HG02970 (cell line): ENCODE results near the gene KRTAP10-4.
"Not testable (repeated sequence)": the region's sequence is repeated elsewhere in the genome, so short reads cannot be mapped to it uniquely, and the experiment has no call there.

Experiments
- ATAC-seq: cut with Tn5 transposase; IDR thresholded peaks from one replicate; pipeline ENCODE4 v1.9.1; 2021; ENCODE audit warnings: mild to moderate bottlenecking, moderate library complexity, moderate number of reproducible peaks; ENCODE audit not compliant: unreplicated experiment, low FRiP score

The KRTAP10-4 gene

GRCh38 chr21:44575307-44576024 lies 1.9 kb downstream of the KRTAP10-4 start:
- no peak for ATAC-seq

DNA sequence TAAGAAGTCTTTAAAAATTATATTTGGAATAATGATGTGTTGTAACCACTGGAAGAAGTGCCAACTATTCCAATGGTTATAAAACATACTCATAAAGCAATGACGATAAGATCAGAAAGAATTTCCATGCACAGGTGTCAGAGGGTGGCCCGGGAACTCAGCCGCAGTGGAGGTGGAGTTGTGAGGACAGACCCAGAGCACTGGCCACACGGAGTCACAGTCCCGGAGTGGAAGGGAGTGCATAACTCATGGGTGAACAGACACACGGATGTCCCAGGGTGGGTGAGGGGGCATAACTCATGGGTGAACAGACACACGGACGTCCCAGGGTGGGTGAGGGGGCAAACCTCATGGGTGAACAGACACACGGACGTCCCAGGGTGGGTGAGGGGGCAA lies 2.5 kb downstream of the KRTAP10-4 start:
- ATAC-seq, result no peak

- no peak for ATAC-seq
Measured at GRCh38 chr21:44578371-44579055, 5.0 kb downstream of the KRTAP10-4 start.

- no peak for ATAC-seq
Measured at GRCh38 chr21:44579056-44579832, 5.7 kb downstream of the KRTAP10-4 start.

DNA sequence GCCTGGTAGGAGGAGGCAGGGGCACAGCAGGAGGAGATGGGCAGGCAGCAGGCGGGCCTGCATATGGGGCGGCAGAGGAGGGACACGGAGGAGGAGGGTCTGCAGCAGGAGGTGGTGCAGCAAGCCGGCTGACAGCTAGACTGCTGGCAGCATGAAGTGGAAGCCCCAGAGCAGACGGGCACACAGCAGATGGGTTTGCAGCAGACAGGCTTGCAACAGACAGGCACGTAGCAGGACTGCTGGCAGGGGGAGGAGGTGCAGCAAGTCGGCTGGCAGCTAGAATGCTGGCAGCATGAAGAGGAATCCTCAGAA lies 6.3 kb downstream of the KRTAP10-4 start:
- ATAC-seq, result no peak

- not testable (repeated sequence) for ATAC-seq
Measured at GRCh38 chr21:44580231-44580821, 6.8 kb downstream of the KRTAP10-4 start, which contains the start of gene KRTAP10-5. KRTAP10-5 (minus strand) TSS chr21:44580604; CDS start chr21:44580578, 26 bp downstream.

- ATAC-seq, result no peak
Measured at GRCh38 chr21:44581158-44581557, 7.6 kb downstream of the KRTAP10-4 start.

GRCh38 chr21:44582055-44582454 lies 8.5 kb downstream of the KRTAP10-4 start:
- no peak for ATAC-seq

- ATAC-seq, result no peak
Measured at GRCh38 chr21:44583089-44583799, 9.7 kb downstream of the KRTAP10-4 start.

GRCh38 chr21:44583800-44584147 lies 10.2 kb downstream of the KRTAP10-4 start:
- ATAC-seq, result no peak

DNA sequence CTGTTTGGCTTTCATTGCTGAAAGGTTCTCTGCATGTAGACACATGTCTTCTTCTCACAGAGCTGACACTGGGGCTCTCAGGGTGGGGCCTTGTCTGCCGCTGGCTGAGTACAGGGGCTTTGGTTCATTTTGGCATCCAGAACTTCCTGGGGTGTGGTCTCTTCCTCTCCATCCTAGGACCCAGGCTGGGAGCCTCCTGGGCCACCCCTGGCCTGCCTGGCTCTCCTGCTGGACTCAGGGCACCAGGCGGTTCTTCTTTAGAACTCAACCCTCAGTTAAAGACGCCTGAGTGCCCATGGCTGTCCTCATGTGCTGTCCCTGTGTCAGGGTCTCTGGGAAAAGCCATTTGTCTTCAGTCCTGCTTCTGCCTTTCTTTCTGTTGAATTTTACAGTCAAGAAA lies 12.4 kb downstream of the KRTAP10-4 start:
- no peak for ATAC-seq

- no peak for ATAC-seq
Measured at GRCh38 chr21:44589094-44589493, 15.6 kb downstream of the KRTAP10-4 start.

DNA sequence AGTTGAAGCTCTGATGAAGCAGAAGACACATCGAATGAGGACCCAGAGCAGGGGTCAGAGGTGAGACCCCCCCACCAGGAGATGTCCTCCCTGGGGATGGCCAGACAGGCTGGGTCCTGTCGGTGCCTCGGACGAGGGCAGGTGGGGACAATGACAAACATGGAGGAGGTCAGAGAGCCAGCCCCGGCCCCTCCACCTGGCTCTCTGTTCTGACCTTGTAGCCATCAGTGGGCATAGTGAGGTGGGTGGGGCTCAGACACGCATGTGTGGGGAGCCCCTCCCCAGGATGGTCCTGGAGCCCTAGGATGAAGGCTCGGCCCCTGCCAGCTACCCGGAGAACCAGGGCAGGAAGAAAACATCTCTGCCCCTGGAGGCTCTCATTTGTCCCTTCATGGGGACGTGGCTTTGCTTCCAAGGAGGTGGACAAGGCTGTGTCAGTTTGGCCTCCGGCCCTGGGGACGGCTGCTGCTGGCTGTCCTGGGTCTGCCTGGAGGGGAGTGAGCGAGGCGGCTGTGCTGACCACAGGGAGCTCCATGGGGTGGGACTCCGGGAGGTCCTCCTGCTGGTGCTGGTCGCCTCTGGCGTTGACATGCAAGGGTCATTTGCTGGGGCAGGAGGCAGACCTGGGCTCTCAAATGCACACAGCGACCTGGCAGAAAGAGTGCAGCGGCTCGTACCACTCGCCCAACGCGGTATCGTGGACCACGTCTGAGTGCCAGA lies 16.2 kb downstream of the KRTAP10-4 start:
- ATAC-seq, result no peak

DNA sequence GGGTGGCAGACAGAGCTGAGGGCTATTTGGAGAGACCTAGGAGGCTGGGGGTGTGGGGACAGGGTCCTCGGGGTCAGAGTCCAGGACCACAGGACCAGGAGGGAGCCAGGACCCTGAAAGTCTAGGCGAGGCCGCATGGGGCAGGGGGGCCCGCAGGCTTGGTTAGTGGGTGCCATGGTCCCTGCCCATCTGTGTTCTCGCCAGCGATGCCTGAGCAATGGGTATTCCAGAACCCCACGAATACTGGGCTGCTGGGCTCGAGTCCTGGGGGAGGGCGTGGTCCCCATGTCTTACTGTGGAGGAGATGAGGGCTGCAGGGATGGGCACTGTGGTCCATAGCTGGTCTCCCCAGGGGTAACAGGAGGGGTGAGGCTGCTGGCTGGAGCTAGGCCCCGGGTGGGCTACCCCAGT lies 16.8 kb downstream of the KRTAP10-4 start:
- no peak for ATAC-seq

- ATAC-seq, result not testable (repeated sequence)
Measured at GRCh38 chr21:44590897-44591800, 17.6 kb downstream of the KRTAP10-4 start.

DNA sequence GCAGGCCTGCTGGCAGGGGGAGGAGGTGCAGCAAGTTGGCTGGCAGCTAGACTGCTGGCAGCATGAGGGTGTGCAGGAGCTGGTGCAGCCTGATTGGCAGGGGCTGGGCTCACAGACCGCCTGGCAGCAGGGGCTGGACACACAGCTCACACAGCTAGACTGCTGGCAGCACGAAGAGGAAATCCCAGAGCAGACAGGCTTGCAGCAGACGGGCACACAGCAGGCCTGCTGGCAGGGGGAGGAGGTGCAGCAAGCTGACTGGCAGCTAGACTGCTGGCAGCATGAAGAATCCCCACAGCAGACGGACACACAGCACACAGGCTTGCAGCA lies 18.2 kb downstream of the KRTAP10-4 start:
- not testable (repeated sequence) for ATAC-seq

- ATAC-seq, result no peak
Measured at GRCh38 chr21:44592446-44593311, 19.1 kb downstream of the KRTAP10-4 start, which contains the start of gene KRTAP10-6. KRTAP10-6 (minus strand) TSS chr21:44592505; CDS start chr21:44592484, 21 bp downstream.
